ENCODE measurements around the gene ARX.

The ARX gene

GRCh38 chrX:25005382-25006185 is 10.2 kb downstream of the ARX start:
- no peak for TF ChIP-seq CTCF (IDR thresholded peaks at IDR 0.05; ENCODE audit: insufficient read depth, low read depth, low read length, missing control alignments)
- no peak overlapping the region for H3K4me3 ChIP-seq (ENCODE audit: low read depth, low read length)
- DNase-seq (ENCODE audit: low read depth), result no peak

- H3K4me3 ChIP-seq (ENCODE audit: low read depth, low read length), result no peak overlapping the region
- no peak for DNase-seq (ENCODE audit: low read depth)
- TF ChIP-seq CTCF (IDR thresholded peaks at IDR 0.05; ENCODE audit: insufficient read depth, low read depth, low read length, missing control alignments), result no peak
Measured at GRCh38 chrX:25005034-25005381, 10.8 kb downstream of the ARX start.

- no peak overlapping the region for H3K4me3 ChIP-seq (ENCODE audit: low read depth, low read length)
- TF ChIP-seq CTCF (IDR thresholded peaks at IDR 0.05; ENCODE audit: insufficient read depth, low read depth, low read length, missing control alignments), result no peak
Measured at GRCh38 chrX:25004485-25005032, 11.2 kb downstream of the ARX start.

GRCh38 chrX:25004040-25004439 is 11.7 kb downstream of the ARX start:
- no peak for TF ChIP-seq CTCF (IDR thresholded peaks at IDR 0.05; ENCODE audit: insufficient read depth, low read depth, low read length, missing control alignments)
- DNase-seq (ENCODE audit: low read depth), result no peak
- H3K4me3 ChIP-seq (ENCODE audit: low read depth, low read length), result no peak overlapping the region

More at GRCh38 chrX:25004485-25005032, 11.2 kb downstream of the ARX start:
- DNase-seq (ENCODE audit: low read depth), result no peak

GRCh38 chrX:25003066-25003849 is 12.5 kb downstream of the ARX start:
- peak overlapping the region; percentile 40 for H3K4me3 ChIP-seq (ENCODE audit: low read depth, low read length)
- peak; percentile 23 for DNase-seq (ENCODE audit: low read depth)
- no peak for TF ChIP-seq CTCF (IDR thresholded peaks at IDR 0.05; ENCODE audit: insufficient read depth, low read depth, low read length, missing control alignments)

GRCh38 chrX:25002661-25003020 is 13.1 kb downstream of the ARX start:
- no peak for DNase-seq (ENCODE audit: low read depth)
- H3K4me3 ChIP-seq (ENCODE audit: low read depth, low read length), result peak overlapping the region; percentile 40
- no peak for TF ChIP-seq CTCF (IDR thresholded peaks at IDR 0.05; ENCODE audit: insufficient read depth, low read depth, low read length, missing control alignments)

Data from GM12865 (cell line).